Measurements from ENCODE around the gene GABRB3. TPM values are rescaled to one million over a fixed set of nuclear protein-coding genes. Genes with fewer than 3 reads are reported as not detected.

Gene GABRB3
- total RNA-seq, 1 donor from 2014 or later = 8.8 TPM

GRCh38 chr15:26531489-26531888 lies 241.4 kb downstream of the GABRB3 start:
- Histone ChIP-seq H3K4me2 (no peak overlapping the region), H3K79me2 (ENCODE audit: low read depth) (no peaks in the 10 kb centered on the region), H2AFZ (replicated peaks) (no peak overlapping the region), H3F3A (ENCODE audit: low read depth) (no peaks in the 10 kb centered on the region), H3K4me1 (no peaks in the 10 kb centered on the region), H3K27me3 (no peaks in the 10 kb centered on the region), H3K27ac (no peak overlapping the region), H3K9ac (no peak overlapping the region), H4K20me1 (ENCODE audit: low read depth) (no peaks in the 10 kb centered on the region), H3K36me3 (no peaks in the 10 kb centered on the region), H3K4me3 (no peak overlapping the region), H3K9me3 (ENCODE audit: low read depth) (no peaks in the 10 kb centered on the region)
- Mint-ChIP-seq H3K36me3 (no peaks in the 10 kb centered on the region), H3K27me3 (ENCODE audit: insufficient read depth, low read depth) (peaks cover 2% of the 10 kb centered on the region), H3K4me1 (no peaks in the 10 kb centered on the region), H3K27ac (no peak overlapping the region), H3K4me3 (no peak overlapping the region), H3K9me3 (peaks cover 17% of the 10 kb centered on the region)
- TF ChIP-seq, protein P1, sequence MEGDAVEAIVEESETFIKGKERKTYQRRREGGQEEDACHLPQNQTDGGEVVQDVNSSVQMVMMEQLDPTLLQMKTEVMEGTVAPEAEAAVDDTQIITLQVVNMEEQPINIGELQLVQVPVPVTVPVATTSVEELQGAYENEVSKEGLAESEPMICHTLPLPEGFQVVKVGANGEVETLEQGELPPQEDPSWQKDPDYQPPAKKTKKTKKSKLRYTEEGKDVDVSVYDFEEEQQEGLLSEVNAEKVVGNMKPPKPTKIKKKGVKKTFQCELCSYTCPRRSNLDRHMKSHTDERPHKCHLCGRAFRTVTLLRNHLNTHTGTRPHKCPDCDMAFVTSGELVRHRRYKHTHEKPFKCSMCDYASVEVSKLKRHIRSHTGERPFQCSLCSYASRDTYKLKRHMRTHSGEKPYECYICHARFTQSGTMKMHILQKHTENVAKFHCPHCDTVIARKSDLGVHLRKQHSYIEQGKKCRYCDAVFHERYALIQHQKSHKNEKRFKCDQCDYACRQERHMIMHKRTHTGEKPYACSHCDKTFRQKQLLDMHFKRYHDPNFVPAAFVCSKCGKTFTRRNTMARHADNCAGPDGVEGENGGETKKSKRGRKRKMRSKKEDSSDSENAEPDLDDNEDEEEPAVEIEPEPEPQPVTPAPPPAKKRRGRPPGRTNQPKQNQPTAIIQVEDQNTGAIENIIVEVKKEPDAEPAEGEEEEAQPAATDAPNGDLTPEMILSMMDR (IDR thresholded peaks at IDR 0.05) = no peak
- TF ChIP-seq EZH2phosphoT487 (IDR thresholded peaks at IDR 0.05) (no peak), EZH2 (IDR thresholded peaks at IDR 0.05) (no peak)
- no peak for DNase-seq (ENCODE audit: low spot score)

GRCh38 chr15:26525096-26525495 lies 247.8 kb downstream of the GABRB3 start:
- H3K9me3 Mint-ChIP-seq = peaks cover 2% of the 10 kb centered on the region
- no peak overlapping the region for H3K4me2 ChIP-seq
- no peaks in the 10 kb centered on the region for H3K4me1 ChIP-seq
- TF ChIP-seq EZH2 (IDR thresholded peaks at IDR 0.05) (no peak), EZH2phosphoT487 (IDR thresholded peaks at IDR 0.05) (no peak)
- TF ChIP-seq, protein P1 (IDR thresholded peaks at IDR 0.05) = no peak
- H3K27ac Mint-ChIP-seq = no peak overlapping the region
- no peak for DNase-seq (ENCODE audit: low spot score)
- no peak overlapping the region for H3K9ac ChIP-seq
- H3K4me3 Mint-ChIP-seq = no peak overlapping the region
- H2AFZ ChIP-seq (replicated peaks) = no peak overlapping the region
- H3K27ac ChIP-seq = no peak overlapping the region
- no peaks in the 10 kb centered on the region for H3K36me3 Mint-ChIP-seq
- H3K36me3 ChIP-seq = no peaks in the 10 kb centered on the region
- no peaks in the 10 kb centered on the region for H3K9me3 ChIP-seq (ENCODE audit: low read depth)
- no peaks in the 10 kb centered on the region for H3K79me2 ChIP-seq (ENCODE audit: low read depth)
- no peaks in the 10 kb centered on the region for H3K27me3 Mint-ChIP-seq (ENCODE audit: insufficient read depth, low read depth)
- H3K4me1 Mint-ChIP-seq = no peaks in the 10 kb centered on the region
- H4K20me1 ChIP-seq (ENCODE audit: low read depth) = no peaks in the 10 kb centered on the region
- H3K27me3 ChIP-seq = no peaks in the 10 kb centered on the region
- H3K4me3 ChIP-seq = no peak overlapping the region
- H3F3A ChIP-seq (ENCODE audit: low read depth) = no peaks in the 10 kb centered on the region

- H3K4me3 ChIP-seq = no peak overlapping the region
- H3K27me3 Mint-ChIP-seq (ENCODE audit: insufficient read depth, low read depth) = no peaks in the 10 kb centered on the region
- H3K79me2 ChIP-seq (ENCODE audit: low read depth) = no peaks in the 10 kb centered on the region
- no peak overlapping the region for H3K27ac ChIP-seq
- H3K9ac ChIP-seq = no peak overlapping the region
- no peaks in the 10 kb centered on the region for H4K20me1 ChIP-seq (ENCODE audit: low read depth)
- no peak for DNase-seq (ENCODE audit: low spot score)
- H3K27ac Mint-ChIP-seq = no peak overlapping the region
- no peak overlapping the region for H2AFZ ChIP-seq (replicated peaks)
- no peaks in the 10 kb centered on the region for H3F3A ChIP-seq (ENCODE audit: low read depth)
- no peaks in the 10 kb centered on the region for H3K27me3 ChIP-seq
- peaks cover 2% of the 10 kb centered on the region for H3K4me1 Mint-ChIP-seq
- H3K36me3 ChIP-seq = no peaks in the 10 kb centered on the region
- H3K36me3 Mint-ChIP-seq = no peaks in the 10 kb centered on the region
- H3K9me3 ChIP-seq (ENCODE audit: low read depth) = no peaks in the 10 kb centered on the region
- H3K4me2 ChIP-seq = no peak overlapping the region
- TF ChIP-seq, protein P1 (IDR thresholded peaks at IDR 0.05) = no peak
- TF ChIP-seq EZH2 (IDR thresholded peaks at IDR 0.05) = no peak
- TF ChIP-seq EZH2phosphoT487 (IDR thresholded peaks at IDR 0.05) = no peak
- no peak overlapping the region for H3K4me3 Mint-ChIP-seq
- H3K9me3 Mint-ChIP-seq = peaks cover 2% of the 10 kb centered on the region
- no peaks in the 10 kb centered on the region for H3K4me1 ChIP-seq
Measured at GRCh38 chr15:26521691-26522198, 251.1 kb downstream of the GABRB3 start.

Data from neural progenitor cell (in vitro differentiated cells).